Mucosa of stomach (tissue), 1 donor: ENCODE results near the gene REELD1.

ENCODE experiments used
- H3K27me3 ChIP-seq: one replicate; pipeline ENCODE4 v1.7.0; 2013; ENCODE audit warnings: mild to moderate bottlenecking, low read length; ENCODE audit not compliant: control insufficient read depth, insufficient read depth
- H3K36me3 ChIP-seq: one replicate; pipeline ENCODE4 v1.7.0; 2013; ENCODE audit warnings: low read length; ENCODE audit not compliant: control insufficient read depth, insufficient read depth
- H3K4me1 ChIP-seq: one replicate; pipeline ENCODE4 v1.7.0; 2013; ENCODE audit warnings: mild to moderate bottlenecking, low read length; ENCODE audit not compliant: control insufficient read depth, insufficient read depth
- H3K4me3 ChIP-seq: one replicate; pipeline ENCODE4 v1.7.0; 2013; ENCODE audit warnings: low read length
- H3K9ac ChIP-seq: one replicate; pipeline ENCODE4 v1.7.0; 2013; ENCODE audit warnings: mild to moderate bottlenecking, low read length, moderate library complexity
- H3K9me3 ChIP-seq: one replicate; pipeline ENCODE4 v1.7.0; 2013; ENCODE audit warnings: mild to moderate bottlenecking, low read length, moderate library complexity; ENCODE audit not compliant: control insufficient read depth
- donor health status: Pancreatic carcinoma.

The REELD1 gene

GRCh38 chr4:146232131-146232722, 17.9 kb downstream of the REELD1 start:
- H3K4me3 ChIP-seq, result no peak overlapping the region
- no peaks in the 10 kb centered on the region for H3K36me3 ChIP-seq
- H3K9me3 ChIP-seq, result no peaks in the 10 kb centered on the region
- H3K4me1 ChIP-seq, result peaks cover 14% of the 10 kb centered on the region
- no peak overlapping the region for H3K9ac ChIP-seq
- H3K27me3 ChIP-seq, result no peaks in the 10 kb centered on the region

GRCh38 chr4:146235654-146236177, 21.4 kb downstream of the REELD1 start:
- Histone ChIP-seq H3K9ac (no peak overlapping the region), H3K4me1 (peaks cover 14% of the 10 kb centered on the region), H3K9me3 (no peaks in the 10 kb centered on the region), H3K36me3 (no peaks in the 10 kb centered on the region), H3K27me3 (no peaks in the 10 kb centered on the region), H3K4me3 (no peak overlapping the region)

GRCh38 chr4:146236216-146236615, 21.9 kb downstream of the REELD1 start:
- Histone ChIP-seq H3K4me3 (no peak overlapping the region), H3K27me3 (no peaks in the 10 kb centered on the region), H3K36me3 (no peaks in the 10 kb centered on the region), H3K9ac (no peak overlapping the region), H3K9me3 (no peaks in the 10 kb centered on the region), H3K4me1 (peaks cover 19% of the 10 kb centered on the region)

- H3K9ac ChIP-seq, result no peak overlapping the region
- H3K36me3 ChIP-seq, result no peaks in the 10 kb centered on the region
- peaks cover 25% of the 10 kb centered on the region for H3K4me1 ChIP-seq
- no peak overlapping the region for H3K4me3 ChIP-seq
- H3K9me3 ChIP-seq, result no peaks in the 10 kb centered on the region
- H3K27me3 ChIP-seq, result no peaks in the 10 kb centered on the region
These were observed 22.8 kb downstream of the REELD1 start for GRCh38 chr4:146237092-146237491.

GRCh38 chr4:146238107-146238506, 23.8 kb downstream of the REELD1 start:
- peaks cover 29% of the 10 kb centered on the region for H3K4me1 ChIP-seq
- H3K36me3 ChIP-seq, result no peaks in the 10 kb centered on the region
- no peaks in the 10 kb centered on the region for H3K27me3 ChIP-seq
- no peak overlapping the region for H3K9ac ChIP-seq
- no peaks in the 10 kb centered on the region for H3K9me3 ChIP-seq
- no peak overlapping the region for H3K4me3 ChIP-seq

- H3K4me3 ChIP-seq, result no peak overlapping the region
- no peaks in the 10 kb centered on the region for H3K36me3 ChIP-seq
These were observed 29.0 kb downstream of the REELD1 start for GRCh38 chr4:146243141-146243882.

GRCh38 chr4:146243883-146244277, 29.5 kb downstream of the REELD1 start:
- Histone ChIP-seq H3K4me3 (no peak overlapping the region), H3K4me1 (peaks cover 50% of the 10 kb centered on the region), H3K9me3 (no peaks in the 10 kb centered on the region), H3K9ac (no peak overlapping the region), H3K36me3 (no peaks in the 10 kb centered on the region), H3K27me3 (no peaks in the 10 kb centered on the region)

More at GRCh38 chr4:146243141-146243882, 29.0 kb downstream of the REELD1 start:
- H3K9ac ChIP-seq, result no peak overlapping the region
- H3K4me1 ChIP-seq, result peaks cover 50% of the 10 kb centered on the region
- H3K27me3 ChIP-seq, result no peaks in the 10 kb centered on the region
- H3K9me3 ChIP-seq, result no peaks in the 10 kb centered on the region

GRCh38 chr4:146244496-146244895, 30.2 kb downstream of the REELD1 start:
- Histone ChIP-seq H3K9me3 (no peaks in the 10 kb centered on the region), H3K9ac (no peak overlapping the region), H3K27me3 (no peaks in the 10 kb centered on the region), H3K4me3 (no peak overlapping the region), H3K36me3 (no peaks in the 10 kb centered on the region), H3K4me1 (peaks cover 50% of the 10 kb centered on the region)

- no peak overlapping the region for H3K9ac ChIP-seq
- no peaks in the 10 kb centered on the region for H3K36me3 ChIP-seq
- H3K27me3 ChIP-seq, result no peaks in the 10 kb centered on the region
- H3K4me3 ChIP-seq, result no peak overlapping the region
- no peaks in the 10 kb centered on the region for H3K9me3 ChIP-seq
- peaks cover 50% of the 10 kb centered on the region for H3K4me1 ChIP-seq
These were observed 30.9 kb downstream of the REELD1 start for GRCh38 chr4:146245246-146245645.

- Histone ChIP-seq H3K4me1 (peaks cover 49% of the 10 kb centered on the region), H3K4me3 (no peak overlapping the region), H3K9me3 (no peaks in the 10 kb centered on the region), H3K36me3 (no peaks in the 10 kb centered on the region), H3K27me3 (no peaks in the 10 kb centered on the region), H3K9ac (no peak overlapping the region)
These were observed 31.5 kb downstream of the REELD1 start for GRCh38 chr4:146245850-146246249.

GRCh38 chr4:146246381-146246780, 32.0 kb downstream of the REELD1 start:
- H3K4me1 ChIP-seq, result peaks cover 43% of the 10 kb centered on the region
- H3K9ac ChIP-seq, result no peak overlapping the region
- H3K36me3 ChIP-seq, result no peaks in the 10 kb centered on the region

GRCh38 chr4:146247356-146247755, 33.0 kb downstream of the REELD1 start:
- Histone ChIP-seq H3K36me3 (no peaks in the 10 kb centered on the region), H3K9ac (no peak overlapping the region), H3K9me3 (no peaks in the 10 kb centered on the region), H3K4me1 (peaks cover 34% of the 10 kb centered on the region), H3K27me3 (no peaks in the 10 kb centered on the region), H3K4me3 (no peak overlapping the region)

More at GRCh38 chr4:146246381-146246780, 32.0 kb downstream of the REELD1 start:
- H3K9me3 ChIP-seq, result no peaks in the 10 kb centered on the region
- no peaks in the 10 kb centered on the region for H3K27me3 ChIP-seq
- H3K4me3 ChIP-seq, result no peak overlapping the region
